Fibroblast of skin of scalp (primary cell): Measurements from ENCODE around the gene GSX2. TPM values are rescaled to one million over a fixed set of nuclear protein-coding genes. Genes with fewer than 3 reads are reported as not detected.
"Not testable (repeated sequence)": the region's sequence is repeated elsewhere in the genome, so short reads cannot be mapped to it uniquely, and the experiment has no call there.

ENCODE experiments used
- DNase-seq: peaks from one replicate; pipeline ENCODE4 v3.0.0-alpha.2; 2013
- polyA plus RNA-seq, 2 experiments: library from polyadenylated mRNA; unstranded; fragments of 120-200 nt; gene quantifications; one replicate each; pipeline ENCODE4 v1.2.1, GENCODE V29; 2013; ENCODE audit not compliant: insufficient read length in 2 of 2

Gene GSX2
- not detected for polyA plus RNA-seq (2013, experiment 1 of 2; ENCODE audit: insufficient read length)
- not detected for polyA plus RNA-seq (2013, experiment 2 of 2; ENCODE audit: insufficient read length)

- DNase-seq = no peak
Observed at GRCh38 chr4:54099748-54100574, at the start of gene GSX2. TSS of gene GSX2 (plus strand) at chr4:54100163. CDS start at chr4:54100345, 182 bp downstream.

- peak; percentile 48 for DNase-seq
Observed at GRCh38 chr4:54050214-54050904, 49.6 kb upstream of the GSX2 start.

GRCh38 chr4:54053322-54053721 is 46.6 kb upstream of the GSX2 start:
- DNase-seq = not testable (repeated sequence)

- no peak for DNase-seq
Observed at GRCh38 chr4:54054501-54054900, 45.5 kb upstream of the GSX2 start.

- DNase-seq = no peak
Observed at GRCh38 chr4:54055494-54055893, 44.5 kb upstream of the GSX2 start.

GRCh38 chr4:54056360-54056759 is 43.6 kb upstream of the GSX2 start:
- DNase-seq = no peak

- DNase-seq = no peak
Observed at GRCh38 chr4:54058171-54058570, 41.8 kb upstream of the GSX2 start.

- no peak for DNase-seq
Observed at GRCh38 chr4:54060116-54060515, 39.8 kb upstream of the GSX2 start.

GRCh38 chr4:54061067-54061466 is 38.9 kb upstream of the GSX2 start:
- no peak for DNase-seq

GRCh38 chr4:54061873-54062272 is 38.1 kb upstream of the GSX2 start:
- no peak for DNase-seq

- no peak for DNase-seq
Observed at GRCh38 chr4:54062392-54062791, 37.6 kb upstream of the GSX2 start.

GRCh38 chr4:54063229-54063628 is 36.7 kb upstream of the GSX2 start:
- DNase-seq = peak; percentile 57

GRCh38 chr4:54063737-54064316 is 36.1 kb upstream of the GSX2 start:
- DNase-seq = peak; percentile 22

GRCh38 chr4:54064317-54065111 is 35.4 kb upstream of the GSX2 start, which contains the start of gene CHIC2:
TSS of gene CHIC2 (minus strand) at chr4:54064605. CDS start at chr4:54064300, 305 bp downstream.
- peak; percentile 96 for DNase-seq

- DNase-seq = peak; percentile 81
Observed at GRCh38 chr4:54065282-54066087, 34.5 kb upstream of the GSX2 start.

GRCh38 chr4:54066088-54066415 is 33.9 kb upstream of the GSX2 start:
- DNase-seq = no peak

GRCh38 chr4:54066718-54067129 is 33.2 kb upstream of the GSX2 start:
- no peak for DNase-seq

GRCh38 chr4:54067166-54067565 is 32.8 kb upstream of the GSX2 start:
- DNase-seq = peak; percentile 68

- DNase-seq = peak; percentile 71
Observed at GRCh38 chr4:54073271-54073880, 26.6 kb upstream of the GSX2 start.

GRCh38 chr4:54074381-54074780 is 25.6 kb upstream of the GSX2 start:
- no peak for DNase-seq

- peak; percentile 35 for DNase-seq
Observed at GRCh38 chr4:54076673-54077072, 23.3 kb upstream of the GSX2 start.
